ENCODE data around the gene INPP5A. TPM values are rescaled to one million over a fixed set of nuclear protein-coding genes. Genes with fewer than 3 reads are reported as not detected.

Gene INPP5A
- total and polyA plus RNA-seq, 10 donors, result 11.1 to 41.3 (median 30.8) TPM

- DNase-seq, result peak; percentile 64
- Histone ChIP-seq H3K4me3 (no peak overlapping the region), H3K27me3 (replicated peaks in 1 of 7) (no peaks in the 10 kb centered on the region), H3K9me3 (peaks cover 0 to 9% (median 0%) of the 10 kb centered on the region in 8 donors), H3K4me1 (peaks cover 20 to 44% (median 30%) of the 10 kb centered on the region in 6 donors), H3K36me3 (no peaks in the 10 kb centered on the region), H3K27ac (no peak overlapping the region)
- TF ChIP-seq POLR2A (IDR thresholded peaks at IDR 0.05) (no peak), CTCF (IDR thresholded peaks at IDR 0.05 in 8 of 11, conservative IDR thresholded peaks at IDR 0.05 in 3 of 11) (peak in 5 of 11 experiments; percentile 5 to 45 (median 29)), POLR2AphosphoS5 (IDR thresholded peaks at IDR 0.05) (no peak)
- intact Hi-C loops (cut with DNase I; ENCODE audit: low total_unique reads), result loop anchor here (2.0 to 10.0 kb wide), 3 partner anchors 103 to 251 kb away; partner anchors contain the start of gene INPP5A
- 69 to 82% (median 77%) methylated on average over 8 of the region's 8 CpGs for WGBS, 5 donors
Observed at GRCh38 chr10:132638130-132638515, 100.5 kb downstream of the INPP5A start.

GRCh38 chr10:132639470-132639869 lies 101.9 kb downstream of the INPP5A start:
- Histone ChIP-seq H3K27ac (no peak overlapping the region), H3K4me1 (peaks cover 10 to 40% (median 21%) of the 10 kb centered on the region in 6 donors), H3K36me3 (peaks cover 0 to 6% (median 0%) of the 10 kb centered on the region in 6 donors), H3K4me3 (no peak overlapping the region), H3K27me3 (replicated peaks in 1 of 7) (no peaks in the 10 kb centered on the region), H3K9me3 (peaks cover 0 to 9% (median 0%) of the 10 kb centered on the region in 8 donors)
- no peak for DNase-seq
- TF ChIP-seq CTCF (IDR thresholded peaks at IDR 0.05 in 8 of 11, conservative IDR thresholded peaks at IDR 0.05 in 3 of 11), result no peak
- TF ChIP-seq POLR2AphosphoS5 (IDR thresholded peaks at IDR 0.05), result no peak
- no peak for TF ChIP-seq POLR2A (IDR thresholded peaks at IDR 0.05)
- intact Hi-C loops (cut with DNase I; ENCODE audit: low total_unique reads), result loop anchor here (2.0 to 10.0 kb wide), 3 partner anchors 105 to 252 kb away; partner anchors contain the start of gene INPP5A
- WGBS, 5 donors, result 64 to 93% (median 89%) methylated on average over 4 of the region's 4 CpGs

- Histone ChIP-seq H3K4me3 (no peak overlapping the region), H3K9me3 (peaks cover 0 to 9% (median 0%) of the 10 kb centered on the region in 8 donors), H3K27ac (no peak overlapping the region), H3K36me3 (peaks cover 0 to 15% (median 0%) of the 10 kb centered on the region in 6 donors), H3K27me3 (replicated peaks in 1 of 7) (no peaks in the 10 kb centered on the region), H3K4me1 (peaks cover 7 to 43% (median 24%) of the 10 kb centered on the region in 6 donors)
- intact Hi-C loops (cut with DNase I; ENCODE audit: low total_unique reads), result no loop called here
- TF ChIP-seq POLR2A (IDR thresholded peaks at IDR 0.05) (no peak), CTCF (IDR thresholded peaks at IDR 0.05 in 8 of 11, conservative IDR thresholded peaks at IDR 0.05 in 3 of 11) (no peak), POLR2AphosphoS5 (IDR thresholded peaks at IDR 0.05) (no peak)
- DNase-seq, result peak; percentile 47
- WGBS, 5 donors, result 91 to 94% (median 93%) methylated on average over 28 to 29 of the region's 29 CpGs
Observed at GRCh38 chr10:132640326-132641125, 102.9 kb downstream of the INPP5A start.

- Histone ChIP-seq H3K27me3 (replicated peaks in 1 of 7) (no peaks in the 10 kb centered on the region), H3K4me3 (no peak overlapping the region), H3K27ac (no peak overlapping the region), H3K4me1 (peaks cover 7 to 49% (median 28%) of the 10 kb centered on the region in 6 donors), H3K36me3 (peaks cover 0 to 23% (median 2%) of the 10 kb centered on the region in 6 donors), H3K9me3 (peaks cover 0 to 9% (median 0%) of the 10 kb centered on the region in 8 donors)
- intact Hi-C loops (cut with DNase I; ENCODE audit: low total_unique reads), result no loop called here
- TF ChIP-seq POLR2AphosphoS5 (IDR thresholded peaks at IDR 0.05), result no peak
- no peak for TF ChIP-seq CTCF (IDR thresholded peaks at IDR 0.05 in 8 of 11, conservative IDR thresholded peaks at IDR 0.05 in 3 of 11)
- no peak for TF ChIP-seq POLR2A (IDR thresholded peaks at IDR 0.05)
- 83 to 91% (median 85%) methylated on average over 8 of the region's 8 CpGs for WGBS, 5 donors
- DNase-seq, result peak; percentile 17
Observed at GRCh38 chr10:132641401-132641800, 103.8 kb downstream of the INPP5A start.
